GM18868 (cell line): ENCODE measurements around the gene PIAS4.
"Not testable (repeated sequence)": the region's sequence is repeated elsewhere in the genome, so short reads cannot be mapped to it uniquely, and the experiment has no call there.

Source experiments
- ATAC-seq: cut with Tn5 transposase; IDR thresholded peaks from one replicate; pipeline ENCODE4 v1.9.1; 2021; ENCODE audit warnings: mild to moderate bottlenecking, moderate library complexity; ENCODE audit not compliant: unreplicated experiment

The PIAS4 gene, protein sequence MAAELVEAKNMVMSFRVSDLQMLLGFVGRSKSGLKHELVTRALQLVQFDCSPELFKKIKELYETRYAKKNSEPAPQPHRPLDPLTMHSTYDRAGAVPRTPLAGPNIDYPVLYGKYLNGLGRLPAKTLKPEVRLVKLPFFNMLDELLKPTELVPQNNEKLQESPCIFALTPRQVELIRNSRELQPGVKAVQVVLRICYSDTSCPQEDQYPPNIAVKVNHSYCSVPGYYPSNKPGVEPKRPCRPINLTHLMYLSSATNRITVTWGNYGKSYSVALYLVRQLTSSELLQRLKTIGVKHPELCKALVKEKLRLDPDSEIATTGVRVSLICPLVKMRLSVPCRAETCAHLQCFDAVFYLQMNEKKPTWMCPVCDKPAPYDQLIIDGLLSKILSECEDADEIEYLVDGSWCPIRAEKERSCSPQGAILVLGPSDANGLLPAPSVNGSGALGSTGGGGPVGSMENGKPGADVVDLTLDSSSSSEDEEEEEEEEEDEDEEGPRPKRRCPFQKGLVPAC

DNA sequence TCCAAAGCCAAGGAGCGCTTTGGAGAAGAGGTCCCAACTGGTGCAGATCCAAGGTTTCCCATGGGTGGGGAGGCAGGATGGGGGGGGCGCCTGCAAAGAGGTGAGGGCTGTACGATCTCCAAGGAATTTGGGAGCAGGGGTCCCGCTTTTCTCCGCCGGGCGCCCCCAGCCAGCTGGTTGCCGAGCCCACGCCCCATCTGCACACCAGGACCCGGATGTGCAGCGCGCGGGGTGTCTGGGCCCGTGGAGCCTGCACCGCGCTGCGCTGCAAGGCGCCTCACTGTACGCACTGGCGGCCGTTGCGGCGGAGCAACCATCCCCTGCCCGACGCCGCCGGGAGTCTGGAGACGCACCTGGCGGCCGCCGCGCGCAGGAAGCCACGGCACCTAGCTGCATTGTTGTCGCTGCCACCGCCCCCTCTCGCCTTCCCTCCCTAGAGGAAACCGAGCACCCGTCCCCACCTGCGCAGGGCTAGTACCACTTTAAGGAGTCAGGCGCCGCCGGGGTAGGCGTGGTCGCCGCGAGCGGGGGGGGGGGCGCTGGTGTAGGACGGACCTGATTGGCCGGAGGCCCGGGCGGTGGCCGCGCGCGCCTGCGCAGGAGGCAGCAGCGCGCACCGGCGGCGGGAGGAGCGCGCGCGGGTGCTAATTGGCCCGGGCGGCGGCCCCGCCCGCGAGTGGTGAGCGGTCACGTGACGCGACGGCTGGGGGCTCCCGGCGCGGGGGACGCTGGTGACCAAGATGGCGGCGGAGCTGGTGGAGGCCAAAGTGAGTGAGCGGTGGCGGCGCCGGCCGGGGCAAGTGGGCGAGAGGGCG lies at the start of gene PIAS4:
PIAS4 (plus strand) TSS at position 716 of the 815 bp plus-strand sequence; CDS start at position 741, 25 bp downstream.
- peak; percentile 74 for ATAC-seq

DNA sequence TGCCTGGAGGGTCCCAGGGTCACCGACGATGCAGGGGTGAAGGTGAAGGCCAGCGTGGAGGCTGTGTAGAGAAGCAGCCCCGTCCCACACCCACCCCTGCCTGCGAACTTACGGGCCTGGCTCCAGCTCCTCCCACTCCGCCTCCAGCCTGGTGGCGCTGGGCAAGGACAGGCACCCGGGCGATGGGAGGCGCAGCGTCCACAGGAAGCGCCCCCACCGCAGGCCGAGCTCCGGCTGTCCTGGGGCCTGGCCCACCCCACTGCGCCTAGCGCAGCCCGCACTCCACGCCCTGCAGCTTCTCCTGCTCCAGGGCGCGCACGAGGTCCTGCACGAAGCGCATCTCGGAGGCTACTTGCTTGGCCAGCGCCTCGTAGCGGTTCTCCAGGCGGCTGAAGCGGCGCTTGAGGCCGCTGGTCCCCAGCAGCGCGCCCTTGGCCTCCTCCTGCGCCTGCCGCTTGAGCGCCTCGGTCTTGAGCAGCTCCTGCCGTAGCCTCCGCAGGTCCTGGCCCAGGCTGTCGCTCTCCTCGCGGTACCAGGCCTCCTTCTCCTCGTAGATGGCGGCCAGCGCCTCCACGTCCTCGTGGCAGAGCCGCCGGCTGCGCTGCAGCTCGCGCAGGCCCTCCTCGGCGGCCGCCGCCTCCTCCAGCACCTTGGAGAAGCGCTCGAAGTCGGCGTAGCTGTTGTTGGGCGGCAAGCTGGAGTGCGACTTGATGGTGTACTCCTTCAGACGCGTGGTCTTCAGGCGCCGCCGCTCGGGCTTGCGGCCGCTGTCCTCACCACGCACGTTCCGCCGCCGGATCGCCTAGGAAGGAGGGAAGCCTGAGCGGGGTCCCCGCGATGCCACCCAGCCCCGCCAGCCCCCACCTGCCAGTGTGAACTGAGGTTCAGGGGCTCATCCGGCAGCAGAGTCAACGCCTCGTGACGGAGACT lies 48.4 kb upstream of the PIAS4 start:
- no peak for ATAC-seq

DNA sequence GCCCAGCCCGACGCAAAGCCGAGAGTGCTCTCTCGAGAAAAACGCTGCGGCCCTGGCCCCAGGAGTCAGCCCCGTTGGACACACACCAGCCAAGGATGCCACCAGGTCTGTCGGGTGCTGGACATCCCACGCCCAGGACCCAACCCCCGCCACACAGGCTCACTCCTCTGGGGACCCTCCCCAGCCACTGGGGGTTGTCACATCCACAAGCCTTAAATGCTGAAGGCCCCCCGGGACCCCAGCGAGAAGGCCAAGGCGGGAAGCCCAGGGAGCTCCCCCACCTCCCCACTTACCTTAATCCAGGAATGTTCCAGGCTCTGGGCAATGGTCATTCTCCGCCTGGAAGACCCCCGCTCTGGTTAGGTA lies 47.8 kb upstream of the PIAS4 start:
- no peak for ATAC-seq

DNA sequence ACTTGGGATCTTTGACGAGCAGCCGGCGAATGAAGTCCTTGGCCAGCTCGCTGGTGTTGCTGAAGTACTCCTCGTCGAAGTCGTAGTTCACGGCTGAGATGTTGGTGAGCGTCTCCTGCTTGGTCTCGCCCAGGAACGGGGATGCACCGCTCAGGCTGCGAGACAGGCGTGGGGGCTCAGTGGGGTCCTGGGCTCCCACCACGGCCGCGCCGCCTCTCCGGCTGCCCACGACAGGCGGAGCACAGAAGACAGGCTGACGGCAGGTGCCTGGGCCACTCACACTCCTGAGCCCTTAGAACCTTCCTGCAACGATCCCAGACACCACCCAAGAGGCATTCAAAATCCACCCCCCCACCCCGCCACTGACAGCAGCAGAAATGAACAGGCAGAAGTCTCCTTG lies 46.5 kb upstream of the PIAS4 start:
- ATAC-seq = no peak

DNA sequence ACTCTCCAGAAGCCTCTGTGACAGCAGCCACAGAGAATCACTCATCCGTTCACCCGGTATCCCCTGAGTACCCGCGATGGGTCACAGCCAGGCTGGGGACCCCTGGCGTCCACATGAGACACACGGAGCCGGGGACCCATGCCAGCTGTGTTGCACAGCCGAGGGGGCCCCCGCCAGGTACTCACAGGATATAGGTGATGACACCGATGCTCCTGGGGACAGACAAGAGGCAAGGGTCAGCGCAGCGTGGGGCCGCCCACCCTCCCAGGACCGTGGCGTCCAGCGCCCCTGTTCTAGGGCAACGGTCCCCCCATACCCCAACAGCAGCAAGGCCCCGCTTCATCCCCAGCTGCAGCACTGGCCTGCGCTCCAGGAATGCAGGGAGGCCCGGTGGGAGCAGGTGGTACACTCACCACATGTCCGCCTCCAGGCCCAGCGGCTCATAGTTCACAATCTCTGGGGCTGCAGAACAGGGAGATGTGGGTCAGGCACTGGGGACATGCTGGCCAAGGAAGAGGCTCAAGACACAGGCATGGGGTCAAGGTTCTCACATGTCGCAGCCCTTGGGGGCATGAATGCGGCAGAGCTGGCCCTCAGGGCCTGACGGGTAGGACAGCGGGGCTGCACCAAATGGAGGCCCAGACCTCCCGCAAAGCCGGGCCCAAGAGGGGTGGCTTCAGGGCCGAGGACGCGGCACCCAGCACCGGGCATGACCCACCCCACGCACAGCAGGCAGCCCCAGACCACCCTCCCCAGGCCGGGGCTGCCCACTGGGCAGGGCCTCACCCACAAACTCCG lies 43.9 kb upstream of the PIAS4 start:
- ATAC-seq = no peak

DNA sequence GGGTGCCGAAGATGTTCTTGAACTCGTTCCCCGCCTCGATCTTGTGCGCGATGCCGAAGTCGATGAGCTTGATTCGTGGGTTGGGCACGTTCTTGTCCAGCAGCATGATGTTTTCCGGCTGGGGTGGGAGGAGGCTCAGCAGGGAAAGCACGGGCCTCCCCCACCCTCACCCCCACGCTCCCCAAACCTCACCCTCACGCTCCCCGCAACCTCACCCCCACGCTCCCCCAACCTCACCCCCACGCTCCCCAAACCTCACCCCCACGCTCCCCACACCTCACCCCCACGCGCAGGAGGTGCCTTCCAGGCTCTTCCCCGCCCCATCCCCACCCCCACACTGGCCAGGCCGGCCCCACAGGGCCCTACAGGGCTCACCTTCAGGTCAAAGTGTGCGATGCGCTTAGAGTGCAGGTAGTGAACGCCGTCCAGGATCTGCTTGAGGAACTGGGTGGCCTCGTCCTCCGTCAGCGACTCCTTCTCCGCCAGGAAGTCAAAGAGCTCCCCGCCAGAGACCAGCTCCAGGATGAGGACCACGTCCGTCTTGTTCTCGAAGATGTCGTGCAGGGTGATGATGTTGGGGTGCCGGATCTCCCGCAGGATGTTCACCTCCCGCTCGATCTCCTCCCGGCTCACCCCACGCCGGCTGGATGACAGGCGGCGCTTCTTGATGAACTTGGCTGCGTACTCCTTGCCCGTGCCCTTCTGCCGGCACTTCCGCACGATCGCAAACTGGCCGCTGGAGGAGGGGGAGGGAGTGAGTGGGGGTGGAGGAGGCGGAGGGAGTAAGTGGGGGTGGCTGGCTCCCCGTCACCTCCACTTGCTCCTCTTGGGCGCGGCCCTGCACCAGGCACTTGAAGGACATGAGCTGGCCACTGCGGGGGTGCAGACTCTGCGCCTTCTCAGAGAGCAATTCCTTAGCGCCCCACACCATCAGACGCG lies 43.0 kb upstream of the PIAS4 start:
- no peak for ATAC-seq

DNA sequence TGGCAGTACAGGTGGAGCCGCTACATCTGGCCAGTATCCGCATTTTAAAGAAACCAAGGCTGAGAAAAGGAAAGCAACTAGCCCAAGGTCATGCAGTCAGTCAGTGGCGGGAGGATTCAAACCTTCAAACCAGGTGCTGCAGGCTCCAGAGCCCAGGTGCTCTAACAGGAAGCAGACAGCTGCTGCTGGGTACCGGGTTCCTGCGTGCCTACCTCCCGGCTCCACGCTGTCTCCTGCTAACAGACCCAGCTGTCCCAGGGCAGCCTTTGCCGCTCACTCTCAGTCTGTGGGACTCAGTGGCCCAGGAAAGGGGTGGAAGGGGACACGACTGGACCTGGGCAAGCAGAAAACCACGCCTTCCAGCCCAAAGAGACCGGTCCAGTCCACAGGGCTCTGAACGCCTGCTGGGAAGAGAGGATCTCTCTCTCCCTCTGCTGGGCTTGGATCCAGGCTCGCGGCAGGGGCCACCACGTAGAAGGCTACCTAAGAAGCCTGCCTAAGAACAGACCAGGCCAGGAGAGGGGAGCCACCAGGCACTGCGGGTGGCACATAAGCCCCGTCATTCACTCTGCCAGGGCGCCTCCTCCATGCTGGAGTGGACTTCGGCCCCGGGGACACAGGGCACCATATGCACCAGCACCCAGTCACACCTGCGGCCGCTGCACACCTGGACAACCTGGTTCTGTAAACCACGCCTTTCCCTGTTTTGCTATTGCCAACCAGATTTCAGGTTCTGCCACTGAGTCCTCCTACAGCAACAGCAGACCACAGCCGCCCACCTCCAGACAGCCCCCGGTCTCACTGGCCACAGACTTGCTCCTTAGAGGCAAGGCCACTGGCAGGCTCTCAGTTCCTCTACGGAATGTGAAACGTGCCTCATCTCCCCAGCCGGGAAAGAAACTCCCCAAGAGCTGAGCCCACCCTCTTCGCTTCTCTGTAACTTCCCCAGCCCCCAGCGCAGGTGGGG lies 41.2 kb upstream of the PIAS4 start:
- ATAC-seq = no peak

DNA sequence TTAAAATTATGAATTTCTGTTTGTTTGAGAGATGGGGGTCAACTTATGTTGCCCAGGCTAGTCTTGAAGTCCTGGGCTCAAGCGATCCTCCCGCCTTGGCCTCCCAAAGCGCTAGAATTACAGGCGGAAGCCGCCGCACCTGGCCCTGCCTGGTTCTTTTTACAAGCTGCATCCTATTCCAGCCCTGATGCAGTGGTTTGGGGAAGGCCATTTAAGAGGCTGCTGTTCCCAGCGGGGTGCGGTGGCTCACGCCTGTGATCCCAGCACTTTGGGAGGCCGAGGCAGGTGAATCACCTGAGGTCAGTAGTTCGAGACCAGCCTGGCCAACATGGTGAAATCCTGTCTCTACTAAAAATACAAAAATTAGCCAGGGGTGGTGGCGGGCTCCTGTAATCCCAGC lies 39.6 kb upstream of the PIAS4 start:
- ATAC-seq = not testable (repeated sequence)

DNA sequence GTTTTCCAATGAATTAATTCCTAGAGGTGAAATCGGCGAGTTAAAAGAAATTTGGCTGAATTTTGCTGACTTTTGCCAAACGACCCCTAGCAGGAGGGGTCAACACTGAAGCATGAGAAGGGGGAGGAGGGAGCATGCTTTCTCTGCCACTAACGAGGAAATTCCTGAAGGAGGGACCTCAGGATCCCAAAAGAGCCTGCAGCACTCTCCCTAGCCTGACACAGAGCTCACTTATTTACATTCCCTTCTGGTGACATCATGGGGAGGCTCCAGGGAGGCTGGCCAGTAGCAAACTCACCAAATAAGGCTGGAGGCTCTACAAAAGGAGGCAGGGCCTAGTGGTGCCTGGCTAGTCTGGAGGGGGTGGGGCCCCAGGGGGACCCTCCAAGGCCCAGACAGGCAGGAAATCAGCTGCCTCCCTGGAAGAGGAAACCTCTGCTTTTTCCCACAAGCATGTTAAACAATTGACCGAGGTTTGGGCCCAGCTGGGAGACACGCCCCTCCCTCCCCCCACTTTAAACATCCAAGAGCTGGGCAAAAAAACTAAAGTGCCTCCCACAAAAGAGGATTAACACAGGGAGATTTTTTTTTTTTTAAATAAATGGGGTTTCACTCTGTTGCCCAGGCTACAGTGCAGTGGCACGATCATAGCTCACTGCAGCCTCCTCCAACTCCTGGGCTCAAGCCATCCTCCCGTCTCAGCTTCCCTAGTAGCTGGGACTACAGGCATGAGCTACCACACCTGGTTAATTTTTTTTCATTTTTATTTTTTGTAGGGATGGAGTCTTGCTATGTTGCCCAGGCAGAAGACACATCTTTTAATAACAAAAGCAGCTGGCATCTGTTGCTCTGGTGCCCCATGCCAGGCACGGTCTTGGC lies 38.7 kb upstream of the PIAS4 start:
- no peak for ATAC-seq

DNA sequence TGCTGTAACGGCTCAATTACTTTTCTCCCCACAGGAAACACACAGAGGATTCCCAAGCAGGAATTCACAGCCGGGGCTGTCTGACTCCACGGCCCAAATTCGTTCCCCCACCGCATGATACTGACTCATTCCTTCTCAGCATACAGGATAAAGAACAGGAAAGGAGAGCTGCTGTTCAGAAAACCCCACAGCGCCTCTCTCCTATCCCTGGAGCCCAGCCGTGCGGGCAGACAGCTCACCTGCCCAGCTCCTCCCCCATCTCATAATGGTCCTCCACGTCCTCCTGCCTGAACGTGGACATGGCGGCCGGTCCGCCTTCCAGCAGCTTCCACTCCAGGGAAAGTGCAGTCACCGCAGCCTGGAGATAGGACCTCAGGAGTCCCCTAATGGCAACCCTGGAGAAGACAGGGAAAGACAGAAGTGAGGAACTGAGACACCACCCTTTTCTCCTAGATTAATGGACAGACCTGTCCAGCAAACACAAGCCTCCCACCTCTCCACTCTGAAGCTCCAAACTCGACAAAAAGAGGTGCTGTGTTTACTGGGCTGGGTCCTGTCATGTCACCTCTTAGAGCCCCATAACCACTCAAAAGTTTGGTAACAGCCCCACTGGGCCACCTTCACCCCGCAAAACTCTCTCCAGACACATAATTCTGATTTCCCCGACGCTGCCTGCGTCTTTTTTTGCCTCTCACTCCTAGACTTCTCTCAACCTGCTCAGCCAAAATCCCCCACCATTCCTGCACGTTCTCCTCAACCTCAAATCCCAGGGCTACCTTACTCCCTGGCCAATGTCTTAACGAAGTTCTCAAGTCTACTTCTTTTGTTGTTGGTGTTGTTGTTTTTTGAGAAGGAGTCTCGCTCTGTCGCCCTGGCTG lies 37.9 kb upstream of the PIAS4 start:
- no peak for ATAC-seq

DNA sequence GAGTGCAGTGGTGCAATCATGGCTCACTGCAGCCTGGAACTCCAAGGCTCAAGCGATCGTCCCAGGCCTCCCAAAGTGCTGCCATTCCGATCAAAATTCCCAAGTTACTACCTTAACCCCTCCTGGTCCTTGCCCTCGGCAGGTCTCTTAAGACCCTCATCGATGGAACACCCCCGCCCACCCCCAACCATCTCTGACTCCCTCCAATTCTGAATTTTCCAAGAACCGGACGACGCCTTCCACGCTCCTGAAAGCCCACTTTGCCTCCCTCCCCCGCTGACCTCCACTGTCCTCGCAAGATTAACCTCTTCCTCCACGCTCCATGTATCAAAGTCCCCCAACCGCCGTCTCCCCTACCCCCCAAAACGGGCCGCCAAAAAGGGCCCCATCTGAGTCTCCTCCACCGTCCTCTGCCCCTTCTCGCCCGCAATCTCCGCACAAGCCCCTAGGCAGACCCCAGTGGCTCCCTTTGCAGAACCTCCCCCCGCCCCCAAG lies 37.2 kb upstream of the PIAS4 start:
- no peak for ATAC-seq

DNA sequence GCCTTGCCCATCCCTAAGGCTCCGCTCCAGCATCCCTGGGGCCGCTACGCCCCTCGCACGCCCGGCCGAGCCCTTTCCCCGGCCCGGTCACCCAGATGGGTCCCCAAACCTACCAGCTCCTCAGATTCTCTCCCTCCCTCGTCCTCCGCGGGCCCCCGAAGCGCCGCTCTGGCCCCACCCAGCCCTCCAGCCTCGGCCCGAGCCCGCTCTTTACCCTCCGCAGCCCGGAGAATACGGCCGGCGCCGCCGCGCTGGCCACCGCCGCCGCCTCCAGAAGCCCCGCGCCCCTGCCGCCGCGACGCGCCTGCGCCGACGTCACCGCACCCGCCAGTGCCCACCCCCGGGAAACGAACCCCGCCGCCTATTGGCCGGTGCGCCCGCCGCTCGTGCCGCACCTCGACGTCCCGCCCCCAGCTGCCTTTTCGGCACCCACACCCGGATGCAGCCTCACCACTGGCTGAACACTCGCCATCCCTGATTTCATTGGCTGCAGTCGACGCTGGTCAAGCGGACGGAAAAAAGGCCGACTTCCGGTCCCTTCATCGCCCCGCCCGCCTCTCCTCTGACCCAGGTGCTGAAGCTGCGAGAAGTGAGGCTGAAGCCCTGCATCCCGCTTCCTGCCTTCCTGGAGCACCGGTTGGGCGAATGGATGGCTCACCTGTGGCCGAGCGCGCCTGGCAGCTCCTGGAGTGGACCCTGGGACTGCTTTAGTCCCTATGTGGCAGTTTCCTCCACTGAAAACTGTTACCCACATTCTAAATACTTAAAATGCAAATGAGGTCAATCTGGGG lies 36.5 kb upstream of the PIAS4 start, which contains the start of gene DAPK3:
DAPK3 (minus strand) TSS at position 292 of the 791 bp plus-strand sequence. CDS start 1,364 bp downstream, outside the sequence.
- ATAC-seq = peak; percentile 95

DNA sequence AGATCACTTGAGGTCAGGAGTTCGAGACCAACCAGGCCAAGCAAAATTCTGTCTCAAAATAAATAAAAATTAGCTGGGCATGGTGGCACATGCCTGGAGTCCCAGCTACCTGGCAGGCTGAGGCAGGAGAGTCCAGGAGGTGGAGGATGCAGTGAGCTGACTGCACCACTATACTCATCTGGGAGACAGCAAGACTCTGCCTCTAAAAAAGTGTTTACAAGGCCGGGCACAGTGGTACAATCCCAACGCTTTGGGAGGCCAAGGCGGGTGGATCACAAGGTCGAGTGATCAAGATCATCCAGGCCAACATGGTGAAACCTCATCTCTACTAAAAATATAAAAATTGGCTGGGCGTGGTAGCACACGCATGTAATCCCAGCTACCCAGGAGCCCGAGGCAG lies 32.4 kb upstream of the PIAS4 start:
- ATAC-seq = no peak

DNA sequence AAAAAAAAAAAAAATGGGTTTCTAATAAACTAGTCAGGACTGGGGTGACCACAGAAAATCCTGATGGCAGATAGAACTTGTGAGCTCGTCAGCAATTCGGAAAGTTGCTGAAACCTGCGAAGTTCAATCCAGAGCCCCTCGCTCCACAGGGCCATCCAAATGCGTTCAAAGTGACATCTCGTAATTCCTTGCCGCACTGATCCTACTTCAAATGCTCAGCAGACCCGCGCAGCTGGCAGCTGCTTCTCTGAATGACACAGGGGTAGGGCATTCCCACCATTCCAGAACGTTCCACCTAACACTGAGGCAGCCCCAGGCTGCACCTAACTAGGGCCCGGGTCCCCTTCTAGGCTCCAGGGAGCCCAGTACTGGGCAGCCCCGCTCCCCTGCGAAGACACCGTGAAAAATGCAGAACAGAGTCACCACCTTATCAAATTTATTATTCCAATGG lies 31.9 kb upstream of the PIAS4 start:
- no peak for ATAC-seq
